Measurements from ENCODE around the gene ZFR.
A peak's percentile ranks its signal among the peaks of the same experiment; 100 is the strongest.
"Not testable (repeated sequence)": the region's sequence is repeated elsewhere in the genome, so short reads cannot be mapped to it uniquely, and the experiment has no call there.

ZFR gene

GRCh38 chr5:32315221-32316014 is 129.1 kb downstream of the ZFR start:
- TF ChIP-seq, protein P1, sequence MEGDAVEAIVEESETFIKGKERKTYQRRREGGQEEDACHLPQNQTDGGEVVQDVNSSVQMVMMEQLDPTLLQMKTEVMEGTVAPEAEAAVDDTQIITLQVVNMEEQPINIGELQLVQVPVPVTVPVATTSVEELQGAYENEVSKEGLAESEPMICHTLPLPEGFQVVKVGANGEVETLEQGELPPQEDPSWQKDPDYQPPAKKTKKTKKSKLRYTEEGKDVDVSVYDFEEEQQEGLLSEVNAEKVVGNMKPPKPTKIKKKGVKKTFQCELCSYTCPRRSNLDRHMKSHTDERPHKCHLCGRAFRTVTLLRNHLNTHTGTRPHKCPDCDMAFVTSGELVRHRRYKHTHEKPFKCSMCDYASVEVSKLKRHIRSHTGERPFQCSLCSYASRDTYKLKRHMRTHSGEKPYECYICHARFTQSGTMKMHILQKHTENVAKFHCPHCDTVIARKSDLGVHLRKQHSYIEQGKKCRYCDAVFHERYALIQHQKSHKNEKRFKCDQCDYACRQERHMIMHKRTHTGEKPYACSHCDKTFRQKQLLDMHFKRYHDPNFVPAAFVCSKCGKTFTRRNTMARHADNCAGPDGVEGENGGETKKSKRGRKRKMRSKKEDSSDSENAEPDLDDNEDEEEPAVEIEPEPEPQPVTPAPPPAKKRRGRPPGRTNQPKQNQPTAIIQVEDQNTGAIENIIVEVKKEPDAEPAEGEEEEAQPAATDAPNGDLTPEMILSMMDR (IDR thresholded peaks at IDR 0.05; ENCODE audit: low read depth, low read length, missing control alignments): no peak
- no peak for DNase-seq (ENCODE audit: low read depth)
- no peak overlapping the region for H3K4me3 ChIP-seq (ENCODE audit: low read depth, low read length)
- in situ Hi-C loops (cut with HindIII; ENCODE audit: low sequenced_read_pairs): no loop called here

GRCh38 chr5:32314658-32315057 is 129.9 kb downstream of the ZFR start:
- DNase-seq (ENCODE audit: low read depth): no peak
- no peak overlapping the region for H3K4me3 ChIP-seq (ENCODE audit: low read depth, low read length)
- in situ Hi-C loops (cut with HindIII; ENCODE audit: low sequenced_read_pairs): no loop called here
- TF ChIP-seq, protein P1 (IDR thresholded peaks at IDR 0.05; ENCODE audit: low read depth, low read length, missing control alignments): no peak

DNA sequence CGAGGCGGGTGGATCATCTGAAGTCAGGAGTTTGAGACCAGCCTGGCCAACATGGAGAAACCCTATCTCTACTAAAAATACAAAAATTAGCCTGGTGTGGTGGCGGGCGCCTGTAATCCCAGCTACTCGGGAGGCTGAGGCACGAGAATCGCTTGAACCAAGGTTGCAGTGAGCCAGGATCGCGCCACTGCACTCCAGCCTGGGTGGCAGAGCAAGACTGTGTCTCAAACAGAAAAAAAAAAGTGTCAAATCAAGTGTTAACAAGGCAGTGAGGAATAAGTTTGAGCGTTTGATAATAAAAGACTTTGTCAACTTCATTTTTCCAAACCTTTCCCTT is 130.4 kb downstream of the ZFR start:
- H3K4me3 ChIP-seq (ENCODE audit: low read depth, low read length); DNase-seq (ENCODE audit: low read depth); in situ Hi-C loops (cut with HindIII; ENCODE audit: low sequenced_read_pairs): not testable (repeated sequence)

GRCh38 chr5:32312595-32313332 is 131.8 kb downstream of the ZFR start, which contains the start of gene MTMR12:
TSS of gene MTMR12 (minus strand) at chr5:32312939. CDS start at chr5:32312838, 101 bp downstream.
- H3K4me3 ChIP-seq (ENCODE audit: low read depth, low read length): peak within 1 kb of the TSS; percentile 69

DNA sequence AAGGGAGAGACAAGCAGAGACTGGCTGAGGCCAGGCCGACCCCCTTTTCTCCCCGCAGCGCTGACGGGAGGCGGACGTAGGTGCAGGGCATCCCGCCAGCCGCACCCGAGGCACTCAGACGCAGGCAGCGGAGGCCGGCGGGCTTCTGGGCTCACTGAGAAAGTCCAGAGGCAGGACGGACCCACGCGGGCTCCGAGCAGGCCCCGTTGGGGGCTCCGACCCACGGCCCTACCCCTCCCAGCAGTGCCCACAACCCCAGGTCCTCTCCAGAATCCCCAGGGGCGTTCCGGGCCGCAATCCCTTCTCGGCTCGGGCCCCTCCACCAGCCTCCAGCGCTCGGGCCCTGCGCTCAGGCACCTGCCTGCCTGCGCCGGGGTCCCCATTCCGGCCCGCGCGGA is 132.3 kb downstream of the ZFR start:
- TF ChIP-seq, protein P1 (IDR thresholded peaks at IDR 0.05; ENCODE audit: low read depth, low read length, missing control alignments): no peak
- in situ Hi-C loops (cut with HindIII; ENCODE audit: low sequenced_read_pairs): no loop called here
- peak overlapping the region; percentile 69 for H3K4me3 ChIP-seq (ENCODE audit: low read depth, low read length)
- DNase-seq (ENCODE audit: low read depth): peak; percentile 19

More at GRCh38 chr5:32312595-32313332, 131.8 kb downstream of the ZFR start, which contains the start of gene MTMR12:
- in situ Hi-C loops (cut with HindIII; ENCODE audit: low sequenced_read_pairs): no loop called here
- peak; percentile 98 for DNase-seq (ENCODE audit: low read depth)
- TF ChIP-seq, protein P1 (IDR thresholded peaks at IDR 0.05; ENCODE audit: low read depth, low read length, missing control alignments): no peak

GRCh38 chr5:32311404-32312196 is 132.9 kb downstream of the ZFR start:
- peak overlapping the region; percentile 69 for H3K4me3 ChIP-seq (ENCODE audit: low read depth, low read length)
- TF ChIP-seq, protein P1 (IDR thresholded peaks at IDR 0.05; ENCODE audit: low read depth, low read length, missing control alignments): no peak

More at GRCh38 chr5:32311404-32312196, 132.9 kb downstream of the ZFR start:
- in situ Hi-C loops (cut with HindIII; ENCODE audit: low sequenced_read_pairs): no loop called here
- DNase-seq (ENCODE audit: low read depth): no peak
